Measurements from ENCODE around the gene DPH6. TPM values are rescaled to one million over a fixed set of nuclear protein-coding genes. Genes with fewer than 3 reads are reported as not detected.

Gene DPH6
- total RNA-seq, 4 donors from 2014 or later: 7.7 to 12.9 (median 8.5) TPM

- intact Hi-C loops (cut with DNase I): no loop called here
- no peaks in the 10 kb centered on the region for H3K36me3 ChIP-seq
- TF ChIP-seq EP300 (IDR thresholded peaks at IDR 0.05) (no peak), POLR2AphosphoS5 (IDR thresholded peaks at IDR 0.05) (no peak), CTCF (IDR thresholded peaks at IDR 0.05) (no peak), POLR2A (IDR thresholded peaks at IDR 0.05; ENCODE audit: low read depth) (no peak)
- DNase-seq (ENCODE audit: extremely low spot score): no peak
- H3K27ac ChIP-seq (replicated peaks in 1 of 4): no peak overlapping the region
- no peak overlapping the region for H3K4me3 ChIP-seq
- H3K9me3 ChIP-seq: no peaks in the 10 kb centered on the region
- 91% methylated on average over 4 of the region's 4 CpGs for WGBS
- no peaks in the 10 kb centered on the region for H3K27me3 ChIP-seq
- peaks cover 0 to 28% (median 8%) of the 10 kb centered on the region in 4 donors for H3K4me1 ChIP-seq
These were observed 68.4 kb downstream of the DPH6 start for GRCh38 chr15:35477312-35478262.

GRCh38 chr15:35471024-35471423, 74.9 kb downstream of the DPH6 start:
- DNase-seq (ENCODE audit: extremely low spot score): no peak
- H3K4me1 ChIP-seq: peaks cover 0 to 3% (median under 1%) of the 10 kb centered on the region in 4 donors
- intact Hi-C loops (cut with DNase I): no loop called here
- H3K4me3 ChIP-seq: no peak overlapping the region
- H3K27ac ChIP-seq (replicated peaks in 1 of 4): no peak overlapping the region
- TF ChIP-seq POLR2A (IDR thresholded peaks at IDR 0.05; ENCODE audit: low read depth) (no peak), EP300 (IDR thresholded peaks at IDR 0.05) (no peak), CTCF (IDR thresholded peaks at IDR 0.05) (no peak), POLR2AphosphoS5 (IDR thresholded peaks at IDR 0.05) (no peak)
- H3K36me3 ChIP-seq: no peaks in the 10 kb centered on the region
- H3K9me3 ChIP-seq: no peaks in the 10 kb centered on the region
- no peaks in the 10 kb centered on the region for H3K27me3 ChIP-seq

- 95% methylated on average over 7 of the region's 7 CpGs for WGBS
These were observed 75.5 kb downstream of the DPH6 start for GRCh38 chr15:35470441-35470840.

GRCh38 chr15:35466476-35466875, 79.5 kb downstream of the DPH6 start:
- H3K27ac ChIP-seq (replicated peaks in 1 of 4): no peak overlapping the region
- no peak for DNase-seq (ENCODE audit: extremely low spot score)
- no peak for TF ChIP-seq EP300 (IDR thresholded peaks at IDR 0.05)
- H3K27me3 ChIP-seq: no peaks in the 10 kb centered on the region
- intact Hi-C loops (cut with DNase I): no loop called here
- H3K4me1 ChIP-seq: no peaks in the 10 kb centered on the region
- H3K36me3 ChIP-seq: no peaks in the 10 kb centered on the region
- H3K4me3 ChIP-seq: no peak overlapping the region
- WGBS: 48% methylated on average over 2 of the region's 2 CpGs
- no peaks in the 10 kb centered on the region for H3K9me3 ChIP-seq

More at GRCh38 chr15:35470441-35470840, 75.5 kb downstream of the DPH6 start:
- no peaks in the 10 kb centered on the region for H3K36me3 ChIP-seq
- no peaks in the 10 kb centered on the region for H3K27me3 ChIP-seq
- H3K4me3 ChIP-seq: no peak overlapping the region
- TF ChIP-seq EP300 (IDR thresholded peaks at IDR 0.05) (no peak), POLR2AphosphoS5 (IDR thresholded peaks at IDR 0.05) (no peak), POLR2A (IDR thresholded peaks at IDR 0.05; ENCODE audit: low read depth) (no peak), CTCF (IDR thresholded peaks at IDR 0.05) (no peak)
- no peaks in the 10 kb centered on the region for H3K4me1 ChIP-seq
- no peak overlapping the region for H3K27ac ChIP-seq (replicated peaks in 1 of 4)
- no peak for DNase-seq (ENCODE audit: extremely low spot score)
- intact Hi-C loops (cut with DNase I): no loop called here
- no peaks in the 10 kb centered on the region for H3K9me3 ChIP-seq

- DNase-seq (ENCODE audit: extremely low spot score): no peak
- Histone ChIP-seq H3K36me3 (no peaks in the 10 kb centered on the region), H3K4me3 (no peak overlapping the region), H3K27ac (replicated peaks in 1 of 4) (no peak overlapping the region), H3K4me1 (no peaks in the 10 kb centered on the region), H3K27me3 (no peaks in the 10 kb centered on the region), H3K9me3 (no peaks in the 10 kb centered on the region)
- intact Hi-C loops (cut with DNase I): no loop called here
- no peak for TF ChIP-seq EP300 (IDR thresholded peaks at IDR 0.05)
- no peak for TF ChIP-seq CTCF (IDR thresholded peaks at IDR 0.05)
- no peak for TF ChIP-seq POLR2AphosphoS5 (IDR thresholded peaks at IDR 0.05)
- no peak for TF ChIP-seq POLR2A (IDR thresholded peaks at IDR 0.05; ENCODE audit: low read depth)
These were observed 80.2 kb downstream of the DPH6 start for GRCh38 chr15:35465783-35466182.

Data from esophagus muscularis mucosa (tissue), 4 donors.